Left ventricle myocardium inferior (tissue), 1 donor: ENCODE measurements around the gene CHRM2. TPM values are rescaled to one million over a fixed set of nuclear protein-coding genes. Genes with fewer than 3 reads are reported as not detected.

ENCODE experiments used
- DNase-seq: peaks from one replicate; pipeline ENCODE4 v3.0.0-alpha.2; 2020
- H3K27ac ChIP-seq: fragments of 200-600 bp; replicated peaks from 2 replicates; pipeline ENCODE4 v1.8.0; 2021
- H3K27me3 ChIP-seq: fragments of 200-600 bp; 2 replicates; pipeline ENCODE4 v1.8.0; 2021; ENCODE audit warnings: low read depth
- H3K36me3 ChIP-seq: fragments of 200-600 bp; 2 replicates; pipeline ENCODE4 v1.8.0; 2021
- H3K4me1 ChIP-seq: fragments of 200-600 bp; 2 replicates; pipeline ENCODE4 v1.8.0; 2021
- H3K4me3 ChIP-seq: fragments of 200-600 bp; 2 replicates; pipeline ENCODE4 v1.8.0; 2021; ENCODE audit warnings: mild to moderate bottlenecking, moderate library complexity
- H3K9me3 ChIP-seq: fragments of 200-600 bp; replicated peaks from 2 replicates; pipeline ENCODE4 v1.8.0; 2021
- intact Hi-C: fragments of 100-400 bp; cut with micrococcal nuclease; formaldehyde crosslinking; loops from one replicate; pipeline ENCODE4 v1.11.0; 2022
- total RNA-seq: library from RNA; stranded (reverse); fragmentation: NEBNext Ultra II Directional; extraction: Animal tissue kit (Norgen Biotek cat#: 25700); gene quantifications from one replicate; pipeline ENCODE4 v1.2.1, GENCODE V29; 2021
- TF ChIP-seq, protein P1 (sequence below): fragments of 200-600 bp; IDR thresholded peaks from 2 replicates; pipeline ENCODE4 v1.8.0; 2021; ENCODE audit warnings: antibody characterized with exemption, mild to moderate bottlenecking, borderline replicate concordance
- donor health status: DM: no; HTN: yes; CAD: no; lungs with severe emphysema.

CHRM2 gene
- total RNA-seq, 1 donor from 2014 or later, result 76.2 TPM

DNA sequence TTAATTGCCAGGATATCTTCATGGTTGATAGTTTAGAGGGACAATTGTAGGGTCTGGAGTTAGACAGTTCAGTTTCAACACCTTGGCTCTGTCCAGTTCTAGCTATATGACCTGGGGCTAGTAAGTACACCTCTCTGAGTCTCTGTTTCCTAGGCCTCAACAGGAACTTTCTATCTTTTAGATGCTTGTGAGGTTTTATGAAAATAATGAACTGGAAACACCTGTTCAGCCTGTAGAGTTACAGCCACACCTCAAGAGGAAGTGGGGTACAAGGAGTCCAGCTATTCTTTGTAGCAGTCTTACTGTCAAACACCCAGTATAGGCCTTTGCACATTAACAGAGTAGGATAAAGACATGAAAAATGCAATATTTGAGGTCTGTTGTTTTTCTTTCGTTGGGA lies 73.4 kb downstream of the CHRM2 start:
- Histone ChIP-seq H3K9me3 (no peaks in the 10 kb centered on the region), H3K4me1 (peaks cover 52% of the 10 kb centered on the region), H3K27ac (peak overlapping the region; percentile 85), H3K4me3 (no peak overlapping the region), H3K27me3 (no peaks in the 10 kb centered on the region), H3K36me3 (no peaks in the 10 kb centered on the region)
- intact Hi-C loops, result no loop called here
- TF ChIP-seq, protein P1, sequence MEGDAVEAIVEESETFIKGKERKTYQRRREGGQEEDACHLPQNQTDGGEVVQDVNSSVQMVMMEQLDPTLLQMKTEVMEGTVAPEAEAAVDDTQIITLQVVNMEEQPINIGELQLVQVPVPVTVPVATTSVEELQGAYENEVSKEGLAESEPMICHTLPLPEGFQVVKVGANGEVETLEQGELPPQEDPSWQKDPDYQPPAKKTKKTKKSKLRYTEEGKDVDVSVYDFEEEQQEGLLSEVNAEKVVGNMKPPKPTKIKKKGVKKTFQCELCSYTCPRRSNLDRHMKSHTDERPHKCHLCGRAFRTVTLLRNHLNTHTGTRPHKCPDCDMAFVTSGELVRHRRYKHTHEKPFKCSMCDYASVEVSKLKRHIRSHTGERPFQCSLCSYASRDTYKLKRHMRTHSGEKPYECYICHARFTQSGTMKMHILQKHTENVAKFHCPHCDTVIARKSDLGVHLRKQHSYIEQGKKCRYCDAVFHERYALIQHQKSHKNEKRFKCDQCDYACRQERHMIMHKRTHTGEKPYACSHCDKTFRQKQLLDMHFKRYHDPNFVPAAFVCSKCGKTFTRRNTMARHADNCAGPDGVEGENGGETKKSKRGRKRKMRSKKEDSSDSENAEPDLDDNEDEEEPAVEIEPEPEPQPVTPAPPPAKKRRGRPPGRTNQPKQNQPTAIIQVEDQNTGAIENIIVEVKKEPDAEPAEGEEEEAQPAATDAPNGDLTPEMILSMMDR, result no peak
- no peak for DNase-seq

DNA sequence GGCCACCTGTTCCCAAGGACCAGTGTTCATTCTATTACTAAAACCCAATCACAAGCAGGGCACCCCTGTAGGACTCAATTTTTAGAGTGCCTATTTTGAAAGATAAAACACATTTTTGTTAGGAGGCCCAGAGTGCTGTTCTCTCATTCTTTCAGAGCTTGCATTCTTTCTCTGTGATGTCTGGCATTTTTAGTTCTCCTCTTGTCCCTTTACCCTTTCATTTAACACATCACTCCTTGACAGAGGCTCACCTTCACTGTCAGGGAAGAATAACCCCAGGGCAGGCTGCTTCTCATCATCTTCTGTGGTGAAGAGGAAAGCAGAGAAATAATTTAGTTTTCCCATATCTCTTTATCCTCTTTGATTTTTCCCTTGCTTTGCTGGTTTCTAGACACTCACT lies 73.9 kb downstream of the CHRM2 start:
- DNase-seq, result no peak
- TF ChIP-seq, protein P1, result no peak
- Histone ChIP-seq H3K4me1 (peaks cover 54% of the 10 kb centered on the region), H3K27me3 (no peaks in the 10 kb centered on the region), H3K4me3 (no peak overlapping the region), H3K36me3 (no peaks in the 10 kb centered on the region), H3K27ac (peak overlapping the region; percentile 85), H3K9me3 (no peaks in the 10 kb centered on the region)
- intact Hi-C loops, result no loop called here

DNA sequence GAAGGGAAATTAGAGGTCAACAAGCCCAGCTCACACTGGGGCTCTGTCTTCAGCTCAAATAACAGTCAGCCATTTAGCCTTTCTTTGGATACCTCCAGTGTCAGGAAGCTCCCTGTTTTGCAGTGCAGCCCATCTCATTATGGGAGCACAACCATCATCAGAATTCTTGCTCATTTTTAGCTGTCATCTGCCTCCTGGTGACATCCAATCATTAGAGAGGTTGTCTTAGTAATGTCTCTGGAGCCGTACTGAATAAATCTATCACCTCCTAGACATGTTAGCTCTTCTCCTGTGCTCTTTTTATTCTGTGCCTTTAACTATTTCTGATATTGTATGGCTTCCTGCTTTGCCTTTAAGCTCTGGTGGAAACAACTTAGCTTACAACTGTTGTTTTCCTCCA lies 74.5 kb downstream of the CHRM2 start:
- peaks cover 58% of the 10 kb centered on the region for H3K4me1 ChIP-seq
- intact Hi-C loops, result no loop called here
- no peaks in the 10 kb centered on the region for H3K9me3 ChIP-seq

DNA sequence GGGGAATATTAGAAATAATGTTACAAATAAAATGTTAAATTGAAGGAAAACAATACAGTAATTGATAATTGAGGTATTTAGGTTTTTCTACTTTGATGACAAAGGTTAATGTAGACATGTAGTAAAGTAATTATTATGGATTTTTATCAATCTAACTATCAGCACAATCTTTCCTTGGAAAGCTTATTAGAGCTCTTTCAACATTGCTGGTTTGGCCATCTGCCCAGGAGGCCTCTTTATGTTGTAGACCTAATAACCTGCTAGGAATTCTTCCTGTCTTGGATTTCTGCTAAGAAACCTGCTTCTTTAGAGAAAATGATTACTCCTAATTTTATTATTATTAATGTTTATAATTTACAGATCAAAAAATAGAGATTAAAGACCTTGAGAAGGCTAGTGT lies 78.9 kb downstream of the CHRM2 start:
- Histone ChIP-seq H3K9me3 (no peaks in the 10 kb centered on the region), H3K27ac (no peak overlapping the region), H3K4me1 (peaks cover 36% of the 10 kb centered on the region), H3K36me3 (no peaks in the 10 kb centered on the region), H3K4me3 (no peak overlapping the region), H3K27me3 (no peaks in the 10 kb centered on the region)
- DNase-seq, result no peak
- intact Hi-C loops, result no loop called here
- TF ChIP-seq, protein P1, result no peak

More for the DNA sequence above, 74.5 kb downstream of the CHRM2 start:
- H3K27ac ChIP-seq, result peak overlapping the region; percentile 85
- no peak for DNase-seq
- no peak overlapping the region for H3K4me3 ChIP-seq
- no peaks in the 10 kb centered on the region for H3K36me3 ChIP-seq
- TF ChIP-seq, protein P1, result no peak
- no peaks in the 10 kb centered on the region for H3K27me3 ChIP-seq

DNA sequence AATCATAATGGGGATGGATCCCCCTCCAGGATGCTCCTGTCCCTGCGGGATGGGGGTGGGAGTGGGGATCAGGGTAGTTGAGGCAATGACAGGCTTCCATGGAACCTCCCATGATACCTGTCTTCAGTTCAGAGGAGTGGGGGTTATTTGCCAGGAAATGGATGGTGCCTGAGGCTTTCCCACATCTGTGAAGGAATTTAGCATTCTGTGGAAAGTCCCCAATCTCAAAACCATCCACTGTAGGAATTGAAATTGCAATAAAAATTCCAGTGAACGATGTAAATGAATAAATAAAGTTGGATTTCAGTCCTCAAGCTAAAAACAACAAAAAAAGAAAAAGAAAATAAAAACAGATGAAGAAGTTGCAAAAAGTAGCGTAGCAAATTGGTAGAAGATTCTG lies 81.9 kb downstream of the CHRM2 start:
- no peak overlapping the region for H3K27ac ChIP-seq
- no peaks in the 10 kb centered on the region for H3K27me3 ChIP-seq
- peaks cover 6% of the 10 kb centered on the region for H3K9me3 ChIP-seq
- no peak overlapping the region for H3K4me3 ChIP-seq
- TF ChIP-seq, protein P1, result no peak
- peaks cover 3% of the 10 kb centered on the region for H3K36me3 ChIP-seq
- peaks cover 30% of the 10 kb centered on the region for H3K4me1 ChIP-seq
- intact Hi-C loops, result no loop called here
- no peak for DNase-seq

DNA sequence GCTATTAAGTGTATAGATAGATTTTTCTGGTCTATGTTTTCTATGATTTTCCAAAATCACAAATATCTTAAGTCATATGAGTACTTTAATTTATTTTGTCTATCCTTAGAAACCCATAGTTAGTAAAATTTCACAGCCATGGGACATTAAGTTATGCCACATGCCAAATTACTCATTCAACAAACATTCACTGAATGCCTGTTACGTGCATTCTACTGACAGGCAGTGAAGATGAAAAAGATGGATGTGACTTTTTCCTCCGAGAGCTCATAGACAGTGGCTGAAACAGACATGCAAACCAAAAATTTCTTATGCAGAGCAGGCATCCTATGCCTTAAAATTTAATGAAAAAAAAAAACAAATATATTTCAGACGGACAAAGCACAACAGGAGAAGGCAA lies 84.9 kb downstream of the CHRM2 start:
- TF ChIP-seq, protein P1, result no peak
- Histone ChIP-seq H3K9me3 (peaks cover 6% of the 10 kb centered on the region), H3K36me3 (peaks cover 3% of the 10 kb centered on the region), H3K4me1 (peaks cover 40% of the 10 kb centered on the region), H3K27me3 (no peaks in the 10 kb centered on the region), H3K27ac (no peak overlapping the region), H3K4me3 (no peak overlapping the region)
- intact Hi-C loops, result no loop called here
- no peak for DNase-seq
